ENCODE data around the gene KLK5.

DNA sequence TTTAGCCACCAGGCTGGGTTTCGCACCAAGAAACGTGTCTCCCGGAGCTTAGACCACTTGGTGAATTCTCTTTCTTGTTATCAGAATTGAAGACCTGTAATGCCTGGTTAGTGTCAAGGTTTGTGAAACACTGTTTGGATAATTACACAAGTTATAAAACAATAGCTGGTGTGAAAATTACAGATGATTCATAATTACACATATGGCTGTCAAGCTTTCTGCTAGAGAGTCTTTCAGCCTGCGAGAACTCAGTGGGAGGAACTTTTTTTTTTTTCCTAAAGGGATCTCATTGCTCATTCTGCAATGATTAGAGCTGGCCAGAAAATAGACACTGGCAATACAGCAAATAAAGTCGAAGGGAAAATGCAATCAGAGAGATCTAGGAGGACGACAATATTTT lies 28.3 kb downstream of the KLK5 start:
- TF ChIP-seq POLR2A (IDR thresholded peaks at IDR 0.05) = no peak
- TF ChIP-seq, protein P1, sequence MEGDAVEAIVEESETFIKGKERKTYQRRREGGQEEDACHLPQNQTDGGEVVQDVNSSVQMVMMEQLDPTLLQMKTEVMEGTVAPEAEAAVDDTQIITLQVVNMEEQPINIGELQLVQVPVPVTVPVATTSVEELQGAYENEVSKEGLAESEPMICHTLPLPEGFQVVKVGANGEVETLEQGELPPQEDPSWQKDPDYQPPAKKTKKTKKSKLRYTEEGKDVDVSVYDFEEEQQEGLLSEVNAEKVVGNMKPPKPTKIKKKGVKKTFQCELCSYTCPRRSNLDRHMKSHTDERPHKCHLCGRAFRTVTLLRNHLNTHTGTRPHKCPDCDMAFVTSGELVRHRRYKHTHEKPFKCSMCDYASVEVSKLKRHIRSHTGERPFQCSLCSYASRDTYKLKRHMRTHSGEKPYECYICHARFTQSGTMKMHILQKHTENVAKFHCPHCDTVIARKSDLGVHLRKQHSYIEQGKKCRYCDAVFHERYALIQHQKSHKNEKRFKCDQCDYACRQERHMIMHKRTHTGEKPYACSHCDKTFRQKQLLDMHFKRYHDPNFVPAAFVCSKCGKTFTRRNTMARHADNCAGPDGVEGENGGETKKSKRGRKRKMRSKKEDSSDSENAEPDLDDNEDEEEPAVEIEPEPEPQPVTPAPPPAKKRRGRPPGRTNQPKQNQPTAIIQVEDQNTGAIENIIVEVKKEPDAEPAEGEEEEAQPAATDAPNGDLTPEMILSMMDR (IDR thresholded peaks at IDR 0.05) = no peak
- no peak for TF ChIP-seq EP300 (IDR thresholded peaks at IDR 0.05)
